ENCODE measurements around the gene GABRA4.

GABRA4 gene

DNA sequence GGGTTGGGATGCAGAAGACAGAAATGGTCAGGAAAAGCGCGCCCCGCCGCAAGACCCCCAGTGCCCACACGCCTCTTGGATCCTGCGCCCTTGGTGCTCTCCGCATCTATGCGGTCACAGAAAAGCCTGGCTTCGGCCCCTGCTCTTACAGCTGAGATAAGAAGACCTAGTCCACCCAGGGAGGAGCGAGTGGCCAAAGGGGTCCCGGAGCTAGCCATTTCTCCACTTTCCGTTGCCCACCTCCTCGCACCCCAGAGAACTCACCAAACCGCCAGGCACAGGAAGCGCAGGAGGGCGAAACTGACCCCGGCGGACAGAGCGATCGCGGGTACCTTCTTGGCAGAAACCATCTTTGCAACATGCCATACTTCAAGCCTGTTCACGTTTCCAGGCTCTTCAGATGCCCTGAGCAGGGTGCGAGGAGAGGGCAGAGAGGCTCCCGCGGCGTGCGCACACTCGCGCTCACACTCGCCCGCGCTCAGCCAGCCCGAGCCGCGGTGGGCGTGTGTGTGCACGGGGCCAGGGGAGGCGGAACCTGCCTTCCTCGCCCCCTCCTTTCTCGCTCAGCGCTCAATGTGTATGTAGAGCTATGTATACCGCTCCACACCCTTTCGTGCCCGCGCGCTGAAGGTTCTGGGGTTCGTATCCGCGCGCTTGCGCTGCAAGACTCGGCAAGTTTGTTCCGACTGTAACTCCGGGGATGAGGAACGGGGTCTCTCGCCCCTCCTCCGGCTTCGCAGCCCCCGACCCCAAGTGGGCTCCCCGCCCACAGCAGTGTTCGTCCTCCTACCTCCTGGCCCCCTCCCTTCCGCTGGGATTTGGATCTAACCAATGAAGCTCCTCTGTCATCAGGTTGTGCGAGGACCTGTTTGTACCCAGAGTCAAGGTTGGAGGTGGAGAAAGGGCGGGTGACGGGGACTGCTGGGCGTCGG is at the start of gene GABRA4:
Gene GABRA4 (minus strand): TSS at position 507 of the 932 bp plus-strand sequence. CDS start 157 bp downstream, at position 350.
- no peak for DNase-seq

DNA sequence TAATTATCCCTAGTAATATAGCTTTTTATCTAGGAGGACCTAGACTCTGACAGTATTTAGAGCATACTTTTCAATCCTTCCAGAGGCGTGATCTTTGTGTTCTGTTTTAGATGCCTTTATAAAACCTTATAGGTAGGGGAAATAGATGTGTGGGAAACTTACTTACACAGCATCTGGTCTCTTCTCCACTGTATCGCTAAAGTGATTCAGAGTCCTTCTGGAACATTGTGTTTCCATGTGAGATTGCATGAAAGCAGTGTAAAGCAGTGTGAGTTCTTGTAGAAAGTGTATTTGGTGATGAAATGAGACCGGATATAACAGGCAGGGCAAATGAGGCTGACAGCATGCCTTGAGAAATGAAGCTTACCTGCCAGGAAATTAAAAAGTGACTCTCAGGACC is 47.4 kb upstream of the GABRA4 start:
- DNase-seq, result no peak

DNA sequence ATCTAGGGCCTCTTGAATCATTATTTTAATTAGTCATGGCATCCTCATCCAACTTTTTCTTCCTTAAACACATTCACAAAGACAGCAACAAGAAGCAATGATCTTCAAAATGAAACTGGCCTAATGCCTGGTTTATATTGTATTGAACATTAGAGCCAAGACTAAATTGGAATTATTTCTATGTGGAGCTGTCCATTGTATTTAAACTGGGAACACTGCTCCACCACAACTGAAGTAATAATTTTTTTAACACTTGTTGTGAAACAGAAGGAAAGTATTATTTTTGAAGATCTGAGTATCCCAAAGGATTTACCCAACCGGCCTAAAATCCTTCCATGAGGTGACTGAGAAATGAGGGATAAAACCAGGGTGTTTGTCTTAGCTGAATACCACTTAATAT is 44.9 kb upstream of the GABRA4 start:
- no peak for DNase-seq

DNA sequence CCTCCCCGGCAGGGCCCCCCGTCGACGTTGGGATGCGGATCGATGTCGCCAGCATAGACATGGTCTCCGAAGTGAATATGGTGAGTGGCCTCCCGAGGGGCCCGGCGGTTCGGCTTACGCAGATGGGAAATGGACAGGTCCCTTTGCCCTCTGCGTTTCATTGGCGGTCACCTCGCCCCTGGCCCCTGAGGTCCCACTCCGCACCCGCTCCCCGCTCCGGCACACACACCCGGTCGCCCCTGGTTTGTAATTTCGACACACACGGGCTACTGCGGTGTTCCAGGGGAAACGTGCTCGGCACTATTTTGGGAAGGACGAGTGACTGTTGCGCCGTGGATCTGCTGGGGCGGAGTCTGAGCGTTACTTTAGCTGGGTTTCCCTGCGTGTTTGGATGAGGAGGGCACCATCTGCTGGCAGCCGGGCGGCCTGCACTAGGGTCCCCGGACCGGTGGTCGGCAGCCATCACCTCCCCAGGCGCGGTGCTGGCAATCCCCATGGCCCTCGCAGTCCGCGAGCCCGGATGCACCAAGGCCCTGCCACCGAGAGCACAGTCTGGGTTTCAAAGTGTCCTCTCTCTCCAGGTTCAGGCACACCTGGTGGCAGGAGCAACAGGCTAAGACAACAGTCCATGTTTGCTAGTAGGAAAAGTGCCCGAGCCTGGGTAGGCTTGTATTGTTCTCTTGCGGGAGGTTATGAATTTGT is 39.2 kb upstream of the GABRA4 start:
- peak; percentile 8 for DNase-seq

DNA sequence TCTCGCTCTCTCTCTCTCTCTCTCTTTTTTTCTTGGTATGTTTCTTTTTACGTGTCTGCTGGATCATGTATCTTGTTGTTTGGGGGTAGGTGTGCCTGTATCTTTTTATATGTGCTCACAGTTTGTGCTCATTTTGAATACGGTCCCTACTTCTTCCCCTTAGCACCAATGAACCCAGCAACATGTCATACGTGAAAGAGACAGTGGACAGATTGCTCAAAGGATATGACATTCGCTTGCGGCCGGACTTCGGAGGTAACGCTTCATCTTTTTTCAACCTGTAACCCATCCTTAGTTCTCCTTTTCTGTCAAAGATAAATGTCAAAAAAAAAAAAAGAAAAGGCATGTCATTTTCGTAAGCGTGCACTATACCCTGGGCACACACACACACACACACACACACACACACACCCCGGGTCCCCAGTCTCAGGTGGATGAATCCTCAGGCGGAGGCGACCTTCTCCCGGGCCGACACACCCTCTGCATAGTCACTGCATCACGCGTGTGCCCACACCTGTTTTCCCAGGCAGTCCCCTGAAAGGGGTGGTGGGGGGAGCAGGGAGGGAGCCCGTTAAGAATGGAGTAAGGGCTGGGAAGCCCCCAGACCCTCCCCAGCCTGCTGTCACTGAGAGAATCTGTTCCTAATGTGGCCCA is 38.5 kb upstream of the GABRA4 start:
- peak; percentile 1 for DNase-seq

DNA sequence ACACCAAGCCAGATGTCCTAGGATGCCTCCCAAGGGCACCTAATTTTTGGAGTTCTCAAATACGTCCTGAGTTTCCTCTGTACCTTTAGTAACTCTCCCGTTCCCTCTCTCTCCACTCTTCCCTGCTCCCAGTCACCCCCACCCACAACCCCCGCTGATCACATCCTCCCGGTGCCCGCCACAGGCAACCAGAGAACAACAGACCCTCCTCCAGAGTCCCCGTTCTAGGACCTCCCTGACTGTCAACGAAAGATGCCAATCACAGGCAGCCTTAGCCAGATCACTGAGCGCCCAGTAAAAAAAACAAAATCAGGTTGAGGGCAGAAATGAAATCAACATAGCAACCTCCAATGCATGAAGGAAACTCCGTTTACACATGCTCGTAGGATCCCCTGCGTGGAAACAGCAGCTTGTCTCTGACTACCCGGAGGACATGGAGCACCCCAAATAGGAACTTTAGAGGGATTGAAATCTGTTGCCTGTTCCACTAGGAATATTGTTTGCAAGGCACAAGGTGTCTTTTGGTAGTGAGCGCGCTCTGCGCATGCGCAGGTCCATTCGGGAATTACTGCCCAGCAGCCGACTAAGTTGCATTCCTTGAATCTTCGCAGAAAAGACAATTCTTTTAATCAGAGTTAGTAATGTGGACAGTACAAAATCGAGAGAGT is 37.8 kb upstream of the GABRA4 start, which contains the start of gene GABRB1:
Gene GABRB1 (plus strand): TSS at position 557 of the 668 bp plus-strand sequence.
- peak; percentile 26 for DNase-seq

DNA sequence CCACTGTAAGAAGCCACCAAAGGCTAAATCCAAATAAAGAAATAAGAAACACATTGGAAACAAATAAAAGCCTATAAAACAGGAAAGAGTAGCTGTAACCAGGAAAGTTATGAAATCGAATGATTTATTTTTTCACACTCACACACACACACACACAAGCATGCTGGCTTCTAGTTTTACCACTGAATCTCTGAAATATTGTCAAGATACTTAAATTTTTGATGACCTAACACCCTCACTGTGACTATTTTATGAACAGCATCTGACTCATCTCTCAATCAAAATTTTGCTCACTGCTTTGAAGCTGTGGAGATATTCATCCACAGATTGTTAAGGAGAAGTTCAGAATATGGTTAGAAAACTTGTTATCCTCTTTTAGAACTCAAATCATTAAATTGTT is 24.1 kb upstream of the GABRA4 start:
- DNase-seq, result no peak

DNA sequence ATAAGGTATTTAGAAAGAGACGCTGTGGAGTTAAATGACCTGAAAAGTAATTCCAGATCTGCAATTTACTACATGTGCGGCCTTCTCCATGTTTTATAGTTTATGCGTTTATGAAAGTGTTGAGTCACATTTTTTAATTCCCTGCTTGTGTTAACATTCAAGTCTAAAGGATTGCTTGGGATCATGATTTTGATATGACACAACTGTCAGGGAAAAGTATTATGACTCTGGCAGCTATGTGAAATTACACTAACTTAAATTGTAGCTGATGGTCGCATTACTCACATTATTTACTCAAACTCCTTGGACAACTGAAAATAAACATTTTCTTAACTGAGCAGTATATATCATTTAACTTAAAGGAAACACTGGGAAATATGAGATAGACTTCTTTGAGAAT is 23.7 kb upstream of the GABRA4 start:
- no peak for DNase-seq

DNA sequence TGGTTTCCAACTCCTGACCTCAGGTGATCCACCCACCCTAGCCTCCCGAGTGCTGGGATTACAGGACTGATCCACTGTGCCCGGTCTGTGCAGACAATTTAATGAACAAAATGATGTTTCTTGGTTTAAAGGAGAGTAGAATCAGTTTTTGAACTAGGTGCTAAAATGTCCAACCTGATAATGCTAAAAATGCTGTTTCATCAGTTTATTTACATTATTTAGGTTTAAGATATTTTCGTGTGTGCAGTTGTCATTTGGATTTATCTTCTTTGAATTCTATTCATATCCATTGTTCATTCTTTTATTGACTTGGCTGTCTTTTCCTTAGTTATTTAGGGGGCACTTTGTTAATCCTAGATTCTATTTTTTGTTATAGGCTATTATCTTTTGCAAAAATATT is 20.0 kb upstream of the GABRA4 start:
- no peak for DNase-seq

DNA sequence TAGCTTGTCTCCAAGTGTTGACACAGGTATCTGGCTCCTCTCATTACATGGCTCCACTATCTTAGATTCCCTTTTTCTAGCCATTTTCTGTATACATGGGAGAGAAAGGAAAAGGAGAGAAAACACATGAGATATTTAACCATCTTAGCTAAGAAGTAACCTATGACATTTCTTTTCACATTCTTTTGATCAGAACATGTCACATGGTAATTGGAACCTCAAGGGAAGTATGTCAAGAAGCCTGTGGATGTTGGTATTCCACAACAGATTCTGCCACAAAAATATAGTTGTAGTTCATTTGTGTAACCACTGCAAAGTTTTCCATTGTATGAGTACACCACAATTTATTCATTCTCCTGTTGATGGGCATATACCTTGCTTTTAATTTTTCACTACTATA is 19.3 kb upstream of the GABRA4 start:
- no peak for DNase-seq

DNA sequence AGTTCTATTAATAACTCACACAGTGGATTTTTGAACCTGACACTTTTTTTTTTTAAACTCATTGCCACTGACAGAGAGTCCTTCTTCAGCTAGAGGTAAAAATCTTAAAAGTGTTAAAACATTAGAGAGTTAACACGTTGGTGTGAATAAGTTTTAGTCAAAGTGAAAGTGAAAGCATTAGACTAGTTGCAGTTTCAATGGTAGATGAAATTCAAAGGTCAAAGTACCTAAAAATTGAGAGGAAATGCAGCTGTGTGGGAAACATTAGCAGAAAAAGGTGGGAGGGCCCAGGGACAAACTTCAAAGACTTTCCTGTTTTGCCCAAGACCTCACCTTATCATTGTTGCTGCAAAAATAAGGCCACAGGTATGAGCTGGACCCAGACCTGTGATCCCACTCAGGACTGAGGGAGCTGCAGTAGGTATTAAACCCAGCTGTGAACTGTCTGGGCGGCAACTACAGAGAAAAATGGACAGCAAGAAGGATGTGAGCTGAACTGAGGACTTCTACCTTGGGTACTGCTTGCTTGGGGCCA is 17.6 kb upstream of the GABRA4 start:
- peak; percentile 2 for DNase-seq

DNA sequence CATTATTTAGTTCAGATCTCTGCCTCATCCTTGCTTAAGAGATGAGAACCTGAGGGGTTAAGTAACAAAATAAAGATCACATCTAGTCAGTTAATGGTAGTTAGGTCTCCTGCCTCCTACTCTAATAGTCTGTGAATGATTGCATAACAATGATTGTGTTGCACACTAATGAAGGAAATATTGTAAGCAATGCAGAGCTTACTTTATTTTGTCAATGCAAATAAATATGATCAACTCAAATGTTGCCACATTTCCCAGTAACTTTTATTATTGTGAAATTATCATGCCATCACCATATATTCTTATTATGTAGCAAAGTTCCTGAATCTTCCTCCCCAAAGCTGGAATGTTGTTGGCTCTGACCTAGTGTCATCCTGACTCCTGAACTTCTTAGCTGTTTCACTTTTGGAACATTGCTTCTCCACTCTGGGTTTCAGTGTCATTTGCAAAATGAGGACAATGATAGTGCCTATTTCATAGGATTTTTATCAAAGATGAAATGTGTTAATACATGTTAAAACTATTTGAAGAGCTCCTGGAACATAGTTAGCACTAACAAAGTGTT is 17.0 kb upstream of the GABRA4 start:
- DNase-seq, result no peak

DNA sequence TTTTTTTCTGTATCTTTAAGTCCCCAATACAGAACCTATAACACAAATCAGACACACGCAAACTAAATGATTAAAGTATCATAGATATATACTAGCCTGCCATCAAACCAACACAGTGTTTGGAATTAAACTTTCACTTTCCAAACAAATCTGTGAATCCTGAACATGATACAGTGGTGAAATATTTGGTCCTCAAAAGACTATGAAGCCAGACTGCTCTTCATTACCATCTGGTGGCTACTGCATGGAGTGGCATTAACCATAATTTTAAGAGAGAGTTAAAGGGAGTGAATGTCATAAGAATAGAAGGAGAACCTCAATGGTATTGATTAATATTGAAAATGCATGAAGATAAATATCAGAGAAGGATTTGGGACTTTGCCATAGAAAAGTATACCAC is 9.2 kb upstream of the GABRA4 start:
- no peak for DNase-seq

DNA sequence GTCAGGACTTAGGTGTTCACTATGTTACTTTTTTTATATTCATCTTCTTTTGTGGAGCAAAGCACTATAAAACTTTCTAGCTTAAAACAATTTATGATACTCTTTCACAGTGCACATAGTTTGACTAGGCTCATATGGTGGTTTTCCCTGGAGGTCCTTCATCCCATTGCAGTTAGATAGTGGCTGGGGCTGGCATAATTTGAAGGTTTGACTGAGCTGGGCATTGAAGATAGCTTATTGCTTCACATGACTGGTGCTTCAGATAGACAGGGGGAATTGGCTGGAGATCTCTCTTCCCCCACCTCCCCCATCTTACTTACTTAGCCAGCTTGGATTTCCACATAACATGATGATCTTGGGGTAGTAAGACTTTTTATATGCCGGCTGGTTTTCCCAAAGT is 7.0 kb upstream of the GABRA4 start:
- DNase-seq, result no peak

DNA sequence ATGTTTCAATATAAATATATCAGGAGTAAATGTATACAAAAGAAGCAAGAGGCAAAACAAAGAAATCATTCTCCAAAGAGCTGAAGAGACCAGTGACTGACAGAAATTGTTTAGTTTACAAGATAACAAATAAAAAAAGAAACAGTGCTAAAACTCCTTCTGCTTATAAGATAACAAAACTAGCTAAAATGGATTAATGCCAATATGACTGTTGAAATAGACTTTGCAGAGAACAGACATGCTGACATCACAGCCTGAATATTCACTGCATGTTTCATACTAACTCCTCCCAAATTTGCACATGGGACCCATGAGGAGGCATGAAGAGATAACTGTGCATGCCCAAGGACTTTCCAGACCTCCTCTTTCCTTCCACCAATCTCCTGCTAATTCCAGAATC is 6.2 kb upstream of the GABRA4 start:
- no peak for DNase-seq

DNA sequence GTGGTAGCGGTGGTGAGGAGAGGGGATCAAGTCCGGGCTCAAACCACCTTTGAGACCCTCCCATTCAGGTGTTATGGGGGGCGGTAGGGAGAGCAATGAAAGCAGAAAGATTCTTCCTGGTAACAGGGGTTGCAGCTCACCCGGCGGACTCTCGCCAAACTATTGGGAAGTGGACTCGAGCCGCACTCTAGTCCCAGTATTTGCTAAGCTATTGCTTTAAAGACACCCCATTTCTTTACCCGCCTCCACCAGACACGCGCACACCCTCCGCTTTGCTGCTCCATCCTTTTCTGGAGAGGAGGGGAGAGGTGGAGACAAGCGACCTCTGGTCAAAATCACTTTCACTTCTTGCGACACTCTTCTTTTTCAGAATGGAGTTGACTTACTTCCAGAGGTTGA is 625 bp upstream of the GABRA4 start:
- no peak for DNase-seq

DNA sequence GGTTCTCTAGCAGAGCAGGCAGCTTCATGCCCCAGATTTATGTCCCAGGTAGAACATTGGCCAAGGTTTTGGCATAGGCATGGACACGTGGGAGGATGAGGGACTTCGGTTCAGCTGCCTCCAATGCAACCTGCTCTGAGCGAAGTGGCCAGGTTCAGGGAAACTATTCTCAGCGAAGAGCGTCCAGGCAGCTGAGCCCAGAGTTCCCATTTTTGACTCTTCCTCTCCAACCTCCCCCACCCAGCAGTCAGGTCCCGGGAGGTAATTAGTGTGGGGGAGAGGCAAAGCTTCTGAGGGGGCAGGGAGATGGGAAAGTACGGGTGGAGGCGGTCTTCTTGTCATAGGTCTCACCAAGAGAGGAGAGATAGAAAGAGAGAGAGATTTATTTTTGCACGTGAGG is 1.0 kb downstream of the GABRA4 start:
- no peak for DNase-seq

DNA sequence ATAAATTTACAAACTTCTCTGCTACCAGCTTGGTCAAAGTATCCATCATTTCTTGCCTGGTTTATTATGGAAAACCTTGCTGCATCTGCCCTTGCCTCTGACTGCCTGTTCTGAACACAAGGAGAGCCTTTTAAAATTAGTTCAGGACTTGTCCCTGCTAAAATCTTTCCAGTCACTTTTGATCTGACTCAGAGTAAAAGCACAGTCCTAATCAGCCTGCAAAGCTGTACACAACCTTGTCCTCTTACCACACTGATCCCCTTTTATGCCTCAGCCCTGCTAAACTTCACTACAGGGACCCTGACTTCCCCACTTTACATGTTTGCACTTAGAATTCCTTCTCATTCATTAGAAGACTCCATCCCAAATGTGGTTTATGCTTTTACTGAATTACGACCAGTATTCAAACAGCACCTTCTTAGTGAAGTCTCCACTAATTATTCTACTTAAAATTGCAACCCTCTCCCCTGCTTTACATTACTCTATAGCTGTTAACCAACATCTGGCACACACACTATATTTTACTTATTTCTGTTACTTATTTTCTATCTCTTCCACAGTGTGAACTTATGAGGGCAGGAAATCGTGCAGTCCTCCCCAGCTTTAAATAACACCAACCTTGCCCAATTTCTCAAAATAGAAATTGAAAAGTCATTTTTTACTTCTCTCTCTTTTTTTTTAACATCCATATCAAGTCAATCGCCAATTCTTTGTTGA is 6.3 kb downstream of the GABRA4 start:
- no peak for DNase-seq

DNA sequence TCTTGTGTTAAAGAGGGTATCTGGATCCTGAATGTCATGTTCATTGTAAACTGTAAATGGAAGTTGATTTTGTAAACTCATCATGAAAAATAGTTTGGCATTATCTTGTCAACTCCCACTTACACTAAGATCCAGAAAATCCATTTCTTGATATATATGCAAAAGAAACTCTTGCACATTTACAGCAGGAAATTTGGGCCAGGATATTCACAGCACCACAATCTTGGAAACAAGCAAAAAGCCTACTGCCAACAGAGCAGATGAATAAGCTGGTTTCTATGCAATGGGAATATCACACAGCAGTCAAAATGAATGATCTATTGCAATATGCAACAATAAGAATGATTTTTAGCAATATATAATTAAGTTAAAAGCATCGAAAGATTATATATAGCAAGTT is 8.6 kb downstream of the GABRA4 start:
- no peak for DNase-seq

DNA sequence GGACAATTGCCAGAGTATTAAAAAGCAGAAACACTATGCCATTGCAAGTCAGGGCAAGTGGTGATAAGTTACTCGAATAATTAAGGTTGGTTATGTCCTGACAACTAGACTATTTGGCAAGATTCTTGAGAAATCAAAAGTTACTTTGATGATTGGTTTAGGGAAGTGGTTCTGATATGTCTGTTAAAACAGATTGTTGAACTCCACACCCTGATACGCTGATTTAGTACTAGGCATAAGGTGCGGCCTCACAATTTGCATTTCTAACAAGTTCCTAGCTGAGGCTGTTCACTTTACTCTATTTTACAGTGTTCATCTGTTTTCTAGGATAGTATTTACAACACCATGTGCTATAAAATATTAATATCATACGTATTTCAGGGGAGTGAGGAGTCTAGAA is 12.5 kb downstream of the GABRA4 start:
- no peak for DNase-seq

DNA sequence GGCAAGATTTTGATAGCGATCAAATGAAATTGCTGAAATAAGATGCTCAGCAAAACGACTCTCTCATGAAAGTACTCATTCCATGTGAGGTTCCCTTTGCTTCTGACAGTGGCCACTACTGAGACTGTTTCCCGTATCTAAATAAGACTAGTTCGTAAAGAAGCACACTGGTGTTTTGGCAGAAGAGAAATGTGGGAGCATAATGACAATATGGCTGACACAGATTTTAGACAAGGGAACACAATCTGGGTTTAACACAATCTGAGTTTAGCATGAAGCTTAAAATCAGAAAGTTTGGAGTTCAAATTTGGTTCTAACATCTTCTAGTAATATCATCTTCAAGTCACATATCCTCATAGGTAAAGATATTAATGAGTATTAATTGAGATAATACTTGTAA is 13.7 kb downstream of the GABRA4 start:
- DNase-seq, result no peak

DNA sequence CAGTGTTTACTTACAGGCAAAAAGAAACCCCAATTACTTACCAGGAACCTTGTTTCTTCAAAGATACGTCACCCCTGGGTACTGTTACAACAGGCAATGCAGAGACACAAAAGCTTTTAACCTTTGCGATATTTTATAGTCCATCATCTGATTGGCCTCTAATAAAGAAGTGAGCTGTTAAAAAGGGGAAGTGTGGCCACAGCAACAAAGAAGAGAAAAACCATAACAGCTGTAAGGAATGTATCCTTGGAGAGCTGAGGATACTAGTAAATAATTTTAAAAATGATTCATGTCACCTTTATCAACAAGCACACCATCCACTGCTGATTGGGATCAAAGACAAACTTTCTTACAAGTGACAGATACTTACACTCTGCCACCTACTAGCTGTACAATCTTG is 14.1 kb downstream of the GABRA4 start:
- no peak for DNase-seq

Data from CD4-positive, alpha-beta T cell treated with Interleukin-6 for 4 hours (primary cell).